Stimulated activated CD4-positive, alpha-beta T cell treated with anti-CD3 and anti-CD28 coated beads, Interleukin-4, amount 100 ng/mL, for 24 hours (primary cell): ENCODE results near the gene WDR44.
"Not testable (repeated sequence)": the region's sequence is repeated elsewhere in the genome, so short reads cannot be mapped to it uniquely, and the experiment has no call there.

ENCODE experiments used
- DNase-seq: peaks from one replicate; pipeline ENCODE4 v3.0.0-alpha.2; 2020

Gene WDR44

GRCh38 chrX:118486693-118487092, 140.8 kb downstream of the WDR44 start:
- DNase-seq: not testable (repeated sequence)

GRCh38 chrX:118493016-118493415, 147.1 kb downstream of the WDR44 start:
- no peak for DNase-seq

- DNase-seq: no peak
Measured at GRCh38 chrX:118493653-118494297, 147.9 kb downstream of the WDR44 start.

GRCh38 chrX:118495061-118495921, 149.4 kb downstream of the WDR44 start, which contains the start of gene DOCK11:
Gene DOCK11 (plus strand): TSS chrX:118495815. CDS start chrX:118495972, 157 bp downstream.
- DNase-seq: peak; percentile 79

- DNase-seq: peak; percentile 69
Measured at GRCh38 chrX:118495958-118496762, 150.3 kb downstream of the WDR44 start.

- no peak for DNase-seq
Measured at GRCh38 chrX:118496763-118497079, 150.8 kb downstream of the WDR44 start.

- peak; percentile 5 for DNase-seq
Measured at GRCh38 chrX:118497180-118497818, 151.4 kb downstream of the WDR44 start.

GRCh38 chrX:118498351-118498750, 152.4 kb downstream of the WDR44 start:
- DNase-seq: no peak

GRCh38 chrX:118498755-118499154, 152.8 kb downstream of the WDR44 start:
- no peak for DNase-seq

GRCh38 chrX:118499295-118499694, 153.4 kb downstream of the WDR44 start:
- DNase-seq: no peak
